Measurements from ENCODE around the gene MATN4. TPM values are rescaled to one million over a fixed set of nuclear protein-coding genes. Genes with fewer than 3 reads are reported as not detected.

Gene MATN4
- total RNA-seq, 1 donor from 2014 or later: not detected

DNA sequence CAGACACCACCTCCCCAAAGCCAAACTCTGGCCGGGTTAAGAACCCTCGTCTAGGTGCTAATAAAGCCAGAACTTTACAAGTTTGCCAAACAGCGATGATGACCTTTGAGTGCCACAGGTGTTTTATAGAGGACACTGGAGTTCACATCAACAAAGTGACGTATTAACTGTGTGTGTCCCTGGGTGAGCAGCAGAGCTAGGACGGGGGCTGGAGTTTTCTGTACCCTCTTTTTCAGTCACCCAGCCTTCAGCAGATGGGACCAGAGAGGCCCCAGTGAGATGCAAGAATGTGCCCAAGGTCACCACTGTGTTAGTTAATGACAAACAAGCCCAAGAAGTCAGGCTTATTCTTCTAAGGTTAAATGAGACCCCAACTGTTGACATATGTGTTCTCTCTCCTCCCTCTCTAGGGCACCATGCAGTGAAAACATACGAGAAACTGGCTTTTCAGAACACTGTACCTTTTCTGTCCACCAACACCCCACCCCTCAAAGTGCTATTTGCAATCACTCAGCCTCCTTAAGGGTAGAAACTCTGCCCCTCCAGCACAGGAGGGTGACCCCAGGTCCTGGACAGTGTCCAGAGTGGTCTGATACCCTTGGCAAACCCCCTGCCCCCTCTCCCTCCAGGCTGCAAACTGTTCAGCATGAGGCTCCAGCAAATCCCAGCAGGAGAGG lies 34.9 kb upstream of the MATN4 start:
- peaks cover 86% of the 10 kb centered on the region for H3K4me1 ChIP-seq
- H3K27ac ChIP-seq: peak overlapping the region; percentile 91
- no peaks in the 10 kb centered on the region for H3K9me3 ChIP-seq
- H3K27me3 ChIP-seq: no peaks in the 10 kb centered on the region
- TF ChIP-seq, protein P1, sequence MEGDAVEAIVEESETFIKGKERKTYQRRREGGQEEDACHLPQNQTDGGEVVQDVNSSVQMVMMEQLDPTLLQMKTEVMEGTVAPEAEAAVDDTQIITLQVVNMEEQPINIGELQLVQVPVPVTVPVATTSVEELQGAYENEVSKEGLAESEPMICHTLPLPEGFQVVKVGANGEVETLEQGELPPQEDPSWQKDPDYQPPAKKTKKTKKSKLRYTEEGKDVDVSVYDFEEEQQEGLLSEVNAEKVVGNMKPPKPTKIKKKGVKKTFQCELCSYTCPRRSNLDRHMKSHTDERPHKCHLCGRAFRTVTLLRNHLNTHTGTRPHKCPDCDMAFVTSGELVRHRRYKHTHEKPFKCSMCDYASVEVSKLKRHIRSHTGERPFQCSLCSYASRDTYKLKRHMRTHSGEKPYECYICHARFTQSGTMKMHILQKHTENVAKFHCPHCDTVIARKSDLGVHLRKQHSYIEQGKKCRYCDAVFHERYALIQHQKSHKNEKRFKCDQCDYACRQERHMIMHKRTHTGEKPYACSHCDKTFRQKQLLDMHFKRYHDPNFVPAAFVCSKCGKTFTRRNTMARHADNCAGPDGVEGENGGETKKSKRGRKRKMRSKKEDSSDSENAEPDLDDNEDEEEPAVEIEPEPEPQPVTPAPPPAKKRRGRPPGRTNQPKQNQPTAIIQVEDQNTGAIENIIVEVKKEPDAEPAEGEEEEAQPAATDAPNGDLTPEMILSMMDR (IDR thresholded peaks at IDR 0.05): no peak
- intact Hi-C loops (cut with DNase I): no loop called here
- H3K36me3 ChIP-seq: no peaks in the 10 kb centered on the region
- no peak overlapping the region for H3K4me3 ChIP-seq
- no peak for DNase-seq (ENCODE audit: extremely low spot score in 2 of 2)

DNA sequence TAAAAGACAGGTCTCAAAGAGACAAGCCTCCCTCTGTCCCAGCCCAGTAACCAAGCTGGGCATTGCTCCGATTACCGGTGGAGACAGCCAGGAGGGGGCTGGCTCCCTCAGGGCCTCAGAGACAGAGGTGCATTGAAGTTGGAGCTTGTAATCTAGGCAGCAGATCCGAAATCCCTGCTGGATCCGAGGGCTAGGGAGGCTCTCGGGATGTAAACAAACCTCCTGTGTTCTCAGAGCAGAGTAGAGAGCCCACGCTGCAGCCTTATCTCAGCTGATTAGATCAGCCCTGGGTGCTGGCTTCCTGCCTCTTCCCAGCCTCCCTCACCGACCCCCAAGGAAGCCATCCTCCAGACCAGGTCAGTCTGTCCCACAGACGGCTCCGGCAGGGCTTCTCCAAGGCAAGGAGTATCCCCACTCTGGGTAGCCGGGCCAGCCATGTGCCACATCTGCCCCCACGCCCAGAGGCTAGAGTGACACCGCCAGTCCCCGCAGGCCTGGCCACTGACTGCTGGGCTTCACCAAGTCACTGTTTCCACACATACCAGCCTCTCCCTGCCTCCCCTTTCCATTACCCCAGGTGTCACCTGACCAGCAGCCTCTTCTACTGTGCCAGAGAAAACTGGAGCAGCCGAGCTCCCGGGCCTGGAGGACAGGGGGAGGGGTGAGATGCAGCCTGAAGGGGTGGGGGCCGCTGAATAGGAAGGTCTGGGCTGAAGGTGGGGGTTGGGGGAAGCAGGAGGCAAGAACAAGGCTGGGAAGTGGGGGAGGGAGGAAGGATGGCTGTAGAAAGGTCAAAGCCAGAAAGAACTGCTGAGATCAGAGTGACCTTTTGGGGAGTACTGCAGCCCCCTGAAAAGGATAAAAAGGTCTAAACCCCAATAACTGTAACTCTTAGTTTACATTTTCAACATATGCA lies 34.1 kb upstream of the MATN4 start:
- no peak for DNase-seq (ENCODE audit: extremely low spot score in 2 of 2)
- intact Hi-C loops (cut with DNase I): no loop called here
- Histone ChIP-seq H3K36me3 (no peaks in the 10 kb centered on the region), H3K9me3 (no peaks in the 10 kb centered on the region), H3K4me3 (peak overlapping the region; percentile 7 to 29), H3K27ac (peak overlapping the region; percentile 91), H3K27me3 (no peaks in the 10 kb centered on the region), H3K4me1 (peaks cover 89% of the 10 kb centered on the region)
- TF ChIP-seq POLR2A (IDR thresholded peaks at IDR 0.05) (no peak), POLR2AphosphoS5 (IDR thresholded peaks at IDR 0.05; ENCODE audit: insufficient read depth in 1 of 2, low read depth in 1 of 2) (peak; percentile 37 to 68)

DNA sequence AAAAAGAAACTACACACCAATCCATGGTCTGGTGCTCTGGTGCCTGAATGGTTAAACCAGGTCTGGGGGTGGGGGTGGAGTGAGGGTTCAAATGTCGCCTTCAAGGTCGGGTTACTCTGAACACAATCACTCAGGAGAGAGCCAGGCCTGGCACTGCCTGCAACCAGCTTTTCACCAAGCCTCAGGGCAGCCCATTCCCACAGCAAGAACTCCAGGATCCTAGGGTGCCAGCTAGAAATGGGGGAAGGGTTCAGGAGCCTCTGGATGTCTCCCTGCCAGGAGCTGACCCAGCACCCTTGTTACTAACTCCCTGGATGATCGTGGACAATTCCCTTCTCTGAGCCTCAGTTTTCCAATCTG lies 33.5 kb upstream of the MATN4 start:
- H3K27me3 ChIP-seq: no peaks in the 10 kb centered on the region
- no peak for DNase-seq (ENCODE audit: extremely low spot score in 2 of 2)
- no peak for TF ChIP-seq POLR2A (IDR thresholded peaks at IDR 0.05)
- no peaks in the 10 kb centered on the region for H3K36me3 ChIP-seq
- H3K4me3 ChIP-seq: no peak overlapping the region
- intact Hi-C loops (cut with DNase I): no loop called here
- peaks cover 89% of the 10 kb centered on the region for H3K4me1 ChIP-seq
- H3K9me3 ChIP-seq: no peaks in the 10 kb centered on the region
- H3K27ac ChIP-seq: peak overlapping the region; percentile 91

DNA sequence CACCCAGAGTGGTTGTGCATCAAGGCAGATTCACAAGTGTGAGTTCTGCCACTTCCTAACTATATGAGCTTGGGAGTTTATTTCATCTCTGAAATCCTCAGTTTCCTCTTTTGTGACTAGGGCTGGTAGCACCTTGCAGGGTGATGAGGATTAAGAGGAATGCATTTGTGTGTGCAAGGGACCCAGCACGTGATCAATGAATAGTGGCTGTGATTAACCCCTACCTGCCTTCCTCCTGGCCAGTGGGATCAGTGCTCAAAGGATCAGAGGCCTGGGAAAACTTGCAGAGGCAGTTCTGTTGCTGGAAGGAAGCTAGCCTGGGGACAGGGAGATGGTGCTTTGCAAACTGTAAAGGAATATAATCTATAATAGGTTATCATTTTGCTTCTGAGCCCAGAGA lies 32.9 kb upstream of the MATN4 start:
- TF ChIP-seq, protein P1 (IDR thresholded peaks at IDR 0.05): no peak
- TF ChIP-seq POLR2AphosphoS5 (IDR thresholded peaks at IDR 0.05; ENCODE audit: insufficient read depth in 1 of 2, low read depth in 1 of 2) (no peak), POLR2A (IDR thresholded peaks at IDR 0.05) (no peak)
- Histone ChIP-seq H3K4me3 (no peak overlapping the region), H3K36me3 (no peaks in the 10 kb centered on the region), H3K9me3 (no peaks in the 10 kb centered on the region), H3K27ac (peak overlapping the region; percentile 91), H3K27me3 (no peaks in the 10 kb centered on the region), H3K4me1 (peaks cover 89% of the 10 kb centered on the region)
- intact Hi-C loops (cut with DNase I): no loop called here
- DNase-seq (ENCODE audit: extremely low spot score in 2 of 2): no peak

DNA sequence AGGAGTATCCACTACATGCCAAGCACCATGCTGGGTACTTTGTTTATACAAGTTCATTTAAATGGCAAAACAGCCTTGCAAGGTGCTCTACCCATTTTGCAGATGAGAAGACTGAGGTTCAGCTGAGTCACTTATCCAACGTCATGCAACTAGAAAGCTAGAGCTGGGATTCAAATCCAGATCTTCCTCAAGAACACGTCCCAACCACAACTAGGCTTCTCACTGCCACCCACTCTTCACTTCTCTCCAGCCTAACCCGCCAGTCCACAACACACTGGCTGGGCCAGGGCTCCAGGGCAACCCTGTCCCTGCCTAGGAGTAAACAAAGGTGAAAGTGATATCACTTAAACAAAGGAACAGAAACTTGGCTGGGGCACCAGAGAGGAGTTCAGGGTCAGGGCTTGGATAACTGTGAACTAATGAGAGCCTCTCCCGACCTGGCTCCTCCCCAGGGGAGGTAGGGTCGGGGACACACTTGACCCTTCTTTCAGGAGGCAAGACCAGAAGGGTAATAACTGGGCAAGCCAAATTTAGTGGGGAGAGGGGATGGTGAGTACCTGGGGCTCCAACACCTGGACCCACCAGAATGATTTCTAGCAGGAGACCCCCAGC lies 32.2 kb upstream of the MATN4 start:
- DNase-seq (ENCODE audit: extremely low spot score in 2 of 2): no peak

More for the DNA sequence above, 32.2 kb upstream of the MATN4 start:
- TF ChIP-seq POLR2AphosphoS5 (IDR thresholded peaks at IDR 0.05; ENCODE audit: insufficient read depth in 1 of 2, low read depth in 1 of 2) (no peak), POLR2A (IDR thresholded peaks at IDR 0.05) (no peak)
- TF ChIP-seq, protein P1 (IDR thresholded peaks at IDR 0.05): no peak
- Histone ChIP-seq H3K4me1 (peaks cover 88% of the 10 kb centered on the region), H3K9me3 (no peaks in the 10 kb centered on the region), H3K27me3 (no peaks in the 10 kb centered on the region), H3K4me3 (no peak overlapping the region), H3K36me3 (peaks cover 0 to 3% of the 10 kb centered on the region in 2 donors), H3K27ac (peak overlapping the region; percentile 91)
- intact Hi-C loops (cut with DNase I): no loop called here

Data from vagina (tissue), 2 donors.